Pancreas (tissue), 10 donors: ENCODE results near the gene KLF1. TPM values are rescaled to one million over a fixed set of nuclear protein-coding genes. Genes with fewer than 3 reads are reported as not detected.

Experiments
- ATAC-seq, 4 donors: fragments of 200-7000 bp; cut with Tn5 transposase; one replicate each; pipeline versions ENCODE4 v1.8.0 to v1.9.1; 2020; ENCODE audit warnings: mild to moderate bottlenecking in 4 of 4, moderate library complexity in 4 of 4
- DNase-seq, 6 donors: peaks; one replicate each; pipeline ENCODE4 v3.0.0-alpha.2; 2020
- FAIRE-seq: peaks from 2 replicates; lab custom pipeline; 2012; peaks lifted over from hg19 to GRCh38; lab: Jason Lieb, UNC
- H3K27ac ChIP-seq, 4 donors: fragments of 200-600 bp; sonication (generic); 1 replicate in 3 of 4; 2 replicates in 1 of 4; pipeline versions ENCODE4 v1.5.0 to v1.8.0; 2020
- H3K27me3 ChIP-seq, 4 donors: fragments of 200-600 bp; one replicate each; pipeline ENCODE4 v1.8.0; 2021
- H3K36me3 ChIP-seq, 3 donors: fragments of 200-600 bp; sonication (generic) in 1 of 3; one replicate each; pipeline versions ENCODE4 v1.5.0 to v1.8.0; 2020 to 2021
- H3K4me1 ChIP-seq, 3 donors: fragments of 200-600 bp; one replicate each; pipeline ENCODE4 v1.8.0; 2021
- H3K4me3 ChIP-seq, 4 donors: fragments of 200-600 bp; sonication (generic) in 2 of 4; one replicate each; pipeline versions ENCODE4 v1.5.0 to v1.8.0; 2020 to 2021
- H3K9me3 ChIP-seq, 4 donors: fragments of 200-600 bp; one replicate each; pipeline ENCODE4 v1.8.0; 2021
- WGBS, 2 donors: extraction: QIAGEN DNeasy Blood & Tissue Kit; methylation state at CpG; one replicate each; pipeline ENCODE4 v1.1.7; 2013; 5-methylcytosine and 5-hydroxymethylcytosine counted together
- intact Hi-C, 3 donors: fragments of 100-400 bp; cut with DNase I; formaldehyde crosslinking; loops; one replicate each; pipeline versions ENCODE4 v1.11.1 to v1.14.2; 2022
- polyA plus RNA-seq, 2 donors: library from polyadenylated mRNA; stranded (reverse); fragments of 200-250 nt; gene quantifications; one replicate each; pipeline ENCODE4 v1.2.3, GENCODE V29; 2013
- total RNA-seq, 6 donors: library from RNA; stranded (reverse); fragmentation: NEBNext Ultra II Directional in 4 of 6; extraction: Animal tissue kit (Norgen Biotek cat#: 25700) in 4 of 6; gene quantifications; one replicate each; pipeline versions ENCODE4 v1.2.1 to v1.2.4, GENCODE V29; 2021 to 2023
- TF ChIP-seq, protein P1 (sequence below), 4 donors: fragments of 200-600 bp; sonication (generic) in 3 of 4; IDR thresholded peaks; one replicate each; pipeline versions ENCODE4 v1.5.0 to v1.8.0; 2021; ENCODE audit warnings: antibody characterized with exemption in 4 of 4
- donor health status: healthy with polysubstance abuse.
- donor health status: DM: no; HTN: no; CAD: no; lungs with moderate emphysema.
- donor health status: DM: no; HTN: no; CAD: no.
- donor health status: control.
- donor health status: control.
- donor health status: Bipolar disorder and iron deficiency.
- donor health status: DM: yes; HTN: yes; CAD: no.
- donor health status: DM: no; HTN: no; CAD: no.
- donor health status: DM: no; HTN: no; CAD: no.
- donor health status: DM: yes; HTN: yes; CAD: no.

The KLF1 gene
- total and polyA plus RNA-seq, 8 donors, result 0.12 to 0.22 TPM; not detected in 6

DNA sequence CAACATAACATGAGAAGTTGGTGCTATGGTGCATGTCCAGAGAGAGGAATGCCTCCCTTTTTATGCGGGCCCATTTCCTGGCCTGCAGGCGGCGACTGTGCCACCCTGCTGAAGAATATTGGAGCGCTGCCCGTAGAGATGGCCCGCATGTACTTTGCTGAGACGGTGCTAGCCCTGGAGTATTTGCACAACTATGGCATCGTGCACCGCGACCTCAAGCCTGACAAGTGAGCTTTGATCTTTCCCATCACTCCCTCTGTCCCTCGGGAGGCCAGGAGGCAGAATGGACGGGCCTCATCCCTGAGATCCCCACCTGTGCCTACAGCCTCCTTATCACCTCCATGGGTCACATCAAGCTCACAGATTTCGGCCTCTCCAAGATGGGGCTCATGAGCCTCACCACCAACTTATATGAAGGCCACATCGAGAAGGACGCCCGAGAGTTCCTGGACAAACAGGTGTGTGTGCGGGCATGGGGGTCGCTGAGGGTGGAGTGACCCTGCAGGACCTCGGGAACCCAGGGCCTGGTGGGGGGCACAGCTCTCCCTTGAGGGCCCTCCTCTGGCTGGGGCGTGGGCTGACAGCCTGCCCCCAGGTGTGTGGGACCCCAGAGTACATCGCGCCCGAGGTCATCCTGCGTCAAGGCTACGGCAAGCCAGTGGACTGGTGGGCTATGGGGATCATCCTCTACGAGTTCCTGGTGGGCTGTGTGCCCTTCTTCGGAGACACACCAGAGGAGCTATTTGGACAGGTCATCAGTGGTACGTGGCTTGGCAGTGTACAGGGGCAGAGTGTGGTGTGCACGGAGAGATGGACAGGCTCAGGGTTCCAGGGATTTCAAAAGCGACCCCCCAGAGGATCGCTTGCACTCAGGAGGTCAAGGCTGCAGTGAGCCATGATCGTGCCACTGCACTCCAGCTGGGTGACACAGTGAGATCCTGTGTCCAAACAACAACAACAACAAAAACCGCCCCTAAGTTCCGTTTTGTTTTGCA, 22.0 kb downstream of the KLF1 start:
- Histone ChIP-seq H3K27me3 (no peaks in the 10 kb centered on the region), H3K4me1 (no peaks in the 10 kb centered on the region), H3K9me3 (no peaks in the 10 kb centered on the region), H3K27ac (no peak overlapping the region), H3K36me3 (no peaks in the 10 kb centered on the region), H3K4me3 (no peak overlapping the region)
- peak; percentile 20 to 60 (median 38) for ATAC-seq
- TF ChIP-seq, protein P1, sequence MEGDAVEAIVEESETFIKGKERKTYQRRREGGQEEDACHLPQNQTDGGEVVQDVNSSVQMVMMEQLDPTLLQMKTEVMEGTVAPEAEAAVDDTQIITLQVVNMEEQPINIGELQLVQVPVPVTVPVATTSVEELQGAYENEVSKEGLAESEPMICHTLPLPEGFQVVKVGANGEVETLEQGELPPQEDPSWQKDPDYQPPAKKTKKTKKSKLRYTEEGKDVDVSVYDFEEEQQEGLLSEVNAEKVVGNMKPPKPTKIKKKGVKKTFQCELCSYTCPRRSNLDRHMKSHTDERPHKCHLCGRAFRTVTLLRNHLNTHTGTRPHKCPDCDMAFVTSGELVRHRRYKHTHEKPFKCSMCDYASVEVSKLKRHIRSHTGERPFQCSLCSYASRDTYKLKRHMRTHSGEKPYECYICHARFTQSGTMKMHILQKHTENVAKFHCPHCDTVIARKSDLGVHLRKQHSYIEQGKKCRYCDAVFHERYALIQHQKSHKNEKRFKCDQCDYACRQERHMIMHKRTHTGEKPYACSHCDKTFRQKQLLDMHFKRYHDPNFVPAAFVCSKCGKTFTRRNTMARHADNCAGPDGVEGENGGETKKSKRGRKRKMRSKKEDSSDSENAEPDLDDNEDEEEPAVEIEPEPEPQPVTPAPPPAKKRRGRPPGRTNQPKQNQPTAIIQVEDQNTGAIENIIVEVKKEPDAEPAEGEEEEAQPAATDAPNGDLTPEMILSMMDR (IDR thresholded peaks at IDR 0.05), result peak in 2 of 4 donors; percentile 15 to 18
- intact Hi-C loops, result no loop called here
- FAIRE-seq, result no peak
- 69 to 74% methylated on average over 34 of the region's 34 CpGs for WGBS, 2 donors
- DNase-seq, result peak in 1 of 6 donors; percentile 49

DNA sequence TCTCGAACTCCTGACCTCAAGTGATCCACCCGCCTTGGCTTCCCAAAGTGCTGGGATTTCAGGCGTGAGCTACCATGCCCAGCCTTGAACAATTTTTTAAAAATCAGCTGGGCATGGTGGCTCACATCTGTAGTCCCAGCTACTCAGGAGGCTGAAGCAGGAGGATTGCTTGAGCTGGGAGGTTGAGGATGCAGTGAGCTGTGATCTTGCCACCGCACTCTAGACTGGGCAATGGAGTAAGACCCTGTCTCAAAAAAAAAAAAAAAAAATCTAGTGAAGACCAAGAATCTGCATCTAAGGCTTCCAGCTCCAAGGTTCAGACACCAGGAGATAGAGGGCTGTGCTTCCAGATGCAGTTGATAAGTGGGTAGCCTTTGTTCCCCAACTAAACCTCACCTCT, 22.9 kb downstream of the KLF1 start:
- H3K4me1 ChIP-seq, result no peaks in the 10 kb centered on the region
- WGBS, 2 donors, result 65 to 78% methylated on average over 4 of the region's 4 CpGs
- no peaks in the 10 kb centered on the region for H3K9me3 ChIP-seq
- DNase-seq (no peak), FAIRE-seq (no peak), ATAC-seq (no peak)
- H3K36me3 ChIP-seq, result no peaks in the 10 kb centered on the region
- no peaks in the 10 kb centered on the region for H3K27me3 ChIP-seq
- no peak overlapping the region for H3K4me3 ChIP-seq
- intact Hi-C loops, result no loop called here
- H3K27ac ChIP-seq, result no peak overlapping the region
- TF ChIP-seq, protein P1 (IDR thresholded peaks at IDR 0.05), result no peak

- no peak overlapping the region for H3K27ac ChIP-seq
- no peaks in the 10 kb centered on the region for H3K9me3 ChIP-seq
- no peaks in the 10 kb centered on the region for H3K27me3 ChIP-seq
- no peaks in the 10 kb centered on the region for H3K36me3 ChIP-seq
- intact Hi-C loops, result no loop called here
- 50 to 54% methylated on average over 7 of the region's 7 CpGs for WGBS, 2 donors
- no peak for FAIRE-seq
- no peak overlapping the region for H3K4me3 ChIP-seq
- no peaks in the 10 kb centered on the region for H3K4me1 ChIP-seq
- DNase-seq, result no peak
- ATAC-seq, result no peak
- TF ChIP-seq, protein P1 (IDR thresholded peaks at IDR 0.05), result no peak
Measured at GRCh38 chr19:12859546-12859945, 27.5 kb downstream of the KLF1 start.

DNA sequence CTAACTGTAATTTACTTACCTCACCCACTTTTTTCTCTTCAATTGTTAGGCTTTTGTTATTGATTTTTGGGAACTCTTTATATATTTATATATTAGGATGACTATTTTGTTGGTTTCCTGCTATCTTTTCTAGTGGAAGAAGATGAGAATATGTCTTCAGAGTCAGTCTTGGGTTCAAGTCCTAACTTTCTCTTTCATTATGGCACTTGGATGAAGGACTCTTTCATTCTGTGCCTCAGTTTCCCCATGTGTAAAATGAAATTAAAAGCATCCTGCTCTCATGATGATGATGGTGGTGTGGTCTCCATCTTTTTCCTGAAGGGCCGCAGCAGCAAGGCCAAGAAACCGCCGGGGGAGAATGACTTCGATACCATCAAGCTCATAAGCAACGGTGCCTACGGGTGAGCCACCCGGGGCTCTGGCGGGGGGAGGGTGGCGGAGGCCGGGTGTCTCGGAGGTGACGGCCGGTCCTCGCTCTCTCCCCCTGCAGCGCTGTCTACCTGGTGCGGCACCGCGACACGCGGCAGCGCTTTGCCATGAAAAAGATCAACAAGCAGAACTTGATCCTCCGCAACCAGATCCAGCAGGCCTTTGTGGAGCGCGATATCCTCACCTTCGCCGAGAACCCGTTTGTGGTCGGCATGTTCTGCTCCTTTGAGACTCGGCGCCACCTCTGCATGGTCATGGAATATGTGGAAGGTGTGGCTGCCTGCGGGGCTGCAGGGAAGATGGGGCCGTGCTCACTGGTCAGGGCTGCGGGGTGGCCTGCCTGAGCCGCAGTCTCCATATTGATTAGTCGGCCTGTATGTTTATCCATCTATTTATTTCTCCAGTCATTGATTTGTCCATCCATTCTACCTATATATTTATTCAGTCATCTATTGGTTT, 28.7 kb downstream of the KLF1 start:
- Histone ChIP-seq H3K27ac (no peak overlapping the region), H3K27me3 (no peaks in the 10 kb centered on the region), H3K36me3 (no peaks in the 10 kb centered on the region), H3K4me3 (no peak overlapping the region), H3K9me3 (no peaks in the 10 kb centered on the region), H3K4me1 (no peaks in the 10 kb centered on the region)
- no peak for ATAC-seq
- intact Hi-C loops, result no loop called here
- DNase-seq, result no peak
- TF ChIP-seq, protein P1 (IDR thresholded peaks at IDR 0.05), result no peak
- WGBS, 2 donors, result 82 to 86% methylated on average over 34 to 35 of the region's 35 CpGs
- no peak for FAIRE-seq
